Neutrophil (primary cell): ENCODE measurements around the gene GNG12.

Experiments
- H3K27ac ChIP-seq: fragments of 200-600 bp; sonication (generic); 2 replicates; pipeline ENCODE4 v1.5.1; 2016; ENCODE audit warnings: mild to moderate bottlenecking, moderate library complexity
- H3K27me3 ChIP-seq: fragments of 200-600 bp; sonication (generic); 2 replicates; pipeline ENCODE4 v1.6.0; 2016; ENCODE audit warnings: mild to moderate bottlenecking
- H3K36me3 ChIP-seq: fragments of 200-600 bp; sonication (generic); 2 replicates; pipeline ENCODE4 v1.5.1; 2017
- H3K4me1 ChIP-seq, 2 experiments: fragments of 200-600 bp in 1 of 2; sonication (generic) in 1 of 2; 1 replicate in 1 of 2; 2 replicates in 1 of 2; pipeline versions ENCODE4 v1.5.1 to v1.6.1; 2013 to 2016; ENCODE audit warnings: low read depth in 1 of 2, low read length in 1 of 2, mild to moderate bottlenecking in 1 of 2, moderate library complexity in 1 of 2; ENCODE audit not compliant: control insufficient read depth in 1 of 2, insufficient read depth in 1 of 2
- H3K4me3 ChIP-seq, 2 experiments: fragments of 200-600 bp in 1 of 2; sonication (generic) in 1 of 2; 1 replicate in 1 of 2; 2 replicates in 1 of 2; pipeline ENCODE4 v1.5.1; 2013 to 2016; ENCODE audit warnings: low read depth in 1 of 2, low read length in 1 of 2, mild to moderate bottlenecking in 1 of 2, moderate library complexity in 1 of 2
- H3K9me3 ChIP-seq: fragments of 200-600 bp; sonication (generic); 2 replicates; pipeline ENCODE4 v1.5.1; 2016
- CTCF ChIP-seq: fragments of 200-600 bp; sonication (generic); IDR thresholded peaks from 2 replicates; pipeline ENCODE4 v1.5.1; 2016; ENCODE audit warnings: antibody characterized with exemption

GNG12 gene

DNA sequence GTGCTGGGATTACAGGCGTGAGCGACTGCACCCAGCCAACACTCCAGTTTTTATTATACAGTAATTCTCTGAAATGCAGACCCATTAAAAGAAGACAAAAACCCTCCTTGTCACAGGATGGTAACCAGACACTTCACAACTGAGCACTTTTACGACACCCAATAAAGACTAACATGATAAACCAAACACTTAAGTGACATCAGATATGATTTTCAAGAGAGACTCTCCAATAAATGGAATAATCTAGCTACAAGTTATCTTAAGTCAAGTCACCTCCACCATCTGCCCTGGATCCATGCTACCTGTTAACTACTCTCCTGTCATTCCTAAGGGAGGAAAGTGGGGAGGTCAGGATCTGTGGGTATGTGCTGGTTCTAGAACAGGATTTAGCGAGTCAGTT, 5.6 kb downstream of the GNG12 start:
- H3K27ac ChIP-seq = no peak overlapping the region
- no peak overlapping the region for H3K4me3 ChIP-seq
- H3K27me3 ChIP-seq = peaks cover 54% of the 10 kb centered on the region
- H3K36me3 ChIP-seq = no peaks in the 10 kb centered on the region
- TF ChIP-seq CTCF = no peak
- H3K9me3 ChIP-seq = no peaks in the 10 kb centered on the region
- H3K4me1 ChIP-seq = peaks cover 10% of the 10 kb centered on the region in 2 experiments

DNA sequence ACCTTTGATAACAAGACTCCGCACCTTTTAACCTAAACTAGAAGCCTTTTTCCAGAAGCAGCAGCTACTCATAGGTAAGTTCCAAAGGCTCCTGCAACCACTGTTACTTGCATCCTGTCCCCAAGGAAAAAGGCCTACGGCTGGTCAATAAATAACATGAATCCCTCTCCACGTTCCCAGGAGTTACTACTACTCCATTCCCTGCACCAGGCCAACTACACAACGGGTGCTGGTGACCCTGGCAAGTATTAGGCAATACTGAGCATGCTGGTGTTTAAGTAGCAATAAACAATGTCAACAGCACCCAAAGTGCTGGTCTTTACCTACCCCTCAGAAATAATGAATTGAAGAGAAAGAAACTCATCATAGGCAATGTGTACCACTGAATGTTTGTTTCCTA, 7.7 kb downstream of the GNG12 start:
- no peaks in the 10 kb centered on the region for H3K9me3 ChIP-seq
- H3K36me3 ChIP-seq = no peaks in the 10 kb centered on the region
- TF ChIP-seq CTCF = no peak
- H3K4me3 ChIP-seq = no peak overlapping the region
- no peaks in the 10 kb centered on the region for H3K4me1 ChIP-seq
- H3K27me3 ChIP-seq = peaks cover 33% of the 10 kb centered on the region
- no peak overlapping the region for H3K27ac ChIP-seq

DNA sequence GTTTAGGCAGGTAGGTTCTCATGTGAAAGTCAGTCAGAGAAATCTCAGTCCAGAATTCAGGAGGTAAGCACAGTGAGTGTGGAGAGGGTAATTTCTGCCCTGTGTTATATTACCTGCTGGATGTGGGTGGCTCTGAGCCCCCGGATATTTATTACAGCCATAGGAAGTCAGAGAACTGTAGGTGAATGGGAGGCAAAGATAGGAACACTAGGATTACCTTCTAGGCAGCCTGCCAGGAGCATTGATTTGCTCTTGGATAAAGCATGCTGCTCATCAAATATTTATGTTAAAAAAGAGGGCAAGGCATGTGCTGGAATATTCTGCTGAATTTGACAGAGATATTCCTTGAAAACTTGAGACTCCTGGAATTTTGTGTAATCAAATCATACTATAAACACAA, 8.5 kb downstream of the GNG12 start:
- Histone ChIP-seq H3K4me3 (no peak overlapping the region), H3K36me3 (no peaks in the 10 kb centered on the region), H3K27ac (no peak overlapping the region), H3K4me1 (no peaks in the 10 kb centered on the region), H3K27me3 (peaks cover 25% of the 10 kb centered on the region), H3K9me3 (no peaks in the 10 kb centered on the region)
- no peak for TF ChIP-seq CTCF

DNA sequence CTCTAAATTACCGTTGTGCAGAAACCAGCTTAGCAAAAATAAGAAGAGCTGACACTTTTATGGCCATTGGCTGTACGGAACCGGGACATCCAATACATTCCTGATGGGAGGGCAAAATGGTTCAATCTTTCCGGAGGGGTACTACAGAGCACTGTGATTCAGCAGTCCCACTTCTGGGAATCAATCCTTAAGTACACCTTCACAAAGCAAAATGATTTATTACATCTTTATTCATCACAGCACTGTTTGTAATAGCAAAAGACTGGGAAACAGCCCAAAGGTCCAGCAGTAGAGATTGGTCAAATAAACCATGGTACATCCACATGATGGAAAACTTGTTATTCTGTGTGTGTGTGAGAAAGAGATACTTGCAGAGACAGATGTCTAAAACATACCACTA, 9.7 kb downstream of the GNG12 start:
- TF ChIP-seq CTCF = no peak
- H3K27me3 ChIP-seq = peaks cover 16% of the 10 kb centered on the region
- H3K4me3 ChIP-seq = no peak overlapping the region
- no peaks in the 10 kb centered on the region for H3K4me1 ChIP-seq
- no peak overlapping the region for H3K27ac ChIP-seq
- H3K9me3 ChIP-seq = no peaks in the 10 kb centered on the region
- no peaks in the 10 kb centered on the region for H3K36me3 ChIP-seq

GRCh38 chr1:67821263-67821662, 12.0 kb downstream of the GNG12 start:
- Histone ChIP-seq H3K27ac (no peak overlapping the region), H3K27me3 (peaks cover 7% of the 10 kb centered on the region), H3K9me3 (no peaks in the 10 kb centered on the region), H3K4me3 (no peak overlapping the region), H3K4me1 (no peaks in the 10 kb centered on the region), H3K36me3 (no peaks in the 10 kb centered on the region)
- TF ChIP-seq CTCF = no peak

- H3K27ac ChIP-seq = no peak overlapping the region
- no peaks in the 10 kb centered on the region for H3K4me1 ChIP-seq
- TF ChIP-seq CTCF = no peak
- peaks cover 3% of the 10 kb centered on the region for H3K27me3 ChIP-seq
- no peak overlapping the region for H3K4me3 ChIP-seq
- H3K9me3 ChIP-seq = no peaks in the 10 kb centered on the region
- H3K36me3 ChIP-seq = no peaks in the 10 kb centered on the region
Observed at GRCh38 chr1:67818725-67819301, 14.5 kb downstream of the GNG12 start.
